T47D (cell line): ENCODE measurements around the gene PFDN4.
"Not testable (repeated sequence)": the region's sequence is repeated elsewhere in the genome, so short reads cannot be mapped to it uniquely, and the experiment has no call there.

Experiments used
- DNase-seq, 2 experiments: peaks; one replicate each; pipeline versions ENCODE4 v3.0.0 to v3.0.0-alpha.2; 2011 to 2012; ENCODE audit warnings: low read depth in 1 of 2, low spot score in 1 of 2
- JUND ChIP-seq: IDR thresholded peaks from 2 replicates; pipeline ENCODE4 v1.6.1; 2012; ENCODE audit warnings: low read depth
- in situ Hi-C: cut with HindIII; loops from 2 replicates; pipeline ENCODE4 v1.10.0; 2016; ENCODE audit warnings: low sequenced_read_pairs, low pct_unique_long_range_greater_than_20kb

PFDN4 gene

DNA sequence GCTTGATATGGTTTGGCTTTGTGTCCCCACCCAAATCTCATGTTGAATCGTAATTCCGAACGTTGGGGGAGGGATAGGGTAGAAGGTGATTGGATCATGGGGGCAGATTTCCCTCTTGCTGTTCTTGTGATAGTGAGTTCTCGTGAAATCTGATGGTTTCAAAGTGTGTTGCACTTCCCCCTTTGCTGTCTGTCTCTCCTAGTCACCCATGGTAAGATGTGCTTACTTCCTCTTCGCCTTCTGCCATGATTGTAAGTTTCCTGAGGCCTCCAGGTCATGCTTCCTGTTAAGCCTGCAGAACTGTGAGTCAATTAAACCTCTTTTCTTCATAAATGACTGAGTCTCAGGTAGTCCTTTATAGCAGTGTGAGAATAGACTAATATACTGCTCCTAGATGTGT lies 19.9 kb downstream of the PFDN4 start:
- no peak for DNase-seq
- in situ Hi-C loops: no loop called here

DNA sequence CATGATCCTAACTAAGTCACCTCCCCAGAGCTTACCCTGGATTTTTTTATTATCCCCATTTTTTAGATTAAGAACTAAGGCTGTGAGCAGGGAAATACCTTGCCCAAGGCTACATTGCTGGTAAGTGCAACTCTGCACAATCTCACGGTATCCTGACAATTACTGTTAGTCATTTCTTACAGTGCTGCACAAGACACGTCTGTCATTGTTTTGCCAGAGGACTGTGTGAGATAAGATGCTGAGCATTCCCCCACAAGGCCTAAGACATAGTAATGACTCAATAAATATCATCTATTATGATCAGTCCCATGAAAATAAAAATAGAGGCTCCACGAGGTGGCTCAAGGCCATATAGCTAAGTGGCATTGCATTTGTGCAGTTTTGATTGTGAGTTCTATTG lies 21.0 kb downstream of the PFDN4 start:
- no peak for TF ChIP-seq JUND
- in situ Hi-C loops: no loop called here
- no peak for DNase-seq

More for the DNA sequence above, 19.9 kb downstream of the PFDN4 start:
- TF ChIP-seq JUND: no peak

DNA sequence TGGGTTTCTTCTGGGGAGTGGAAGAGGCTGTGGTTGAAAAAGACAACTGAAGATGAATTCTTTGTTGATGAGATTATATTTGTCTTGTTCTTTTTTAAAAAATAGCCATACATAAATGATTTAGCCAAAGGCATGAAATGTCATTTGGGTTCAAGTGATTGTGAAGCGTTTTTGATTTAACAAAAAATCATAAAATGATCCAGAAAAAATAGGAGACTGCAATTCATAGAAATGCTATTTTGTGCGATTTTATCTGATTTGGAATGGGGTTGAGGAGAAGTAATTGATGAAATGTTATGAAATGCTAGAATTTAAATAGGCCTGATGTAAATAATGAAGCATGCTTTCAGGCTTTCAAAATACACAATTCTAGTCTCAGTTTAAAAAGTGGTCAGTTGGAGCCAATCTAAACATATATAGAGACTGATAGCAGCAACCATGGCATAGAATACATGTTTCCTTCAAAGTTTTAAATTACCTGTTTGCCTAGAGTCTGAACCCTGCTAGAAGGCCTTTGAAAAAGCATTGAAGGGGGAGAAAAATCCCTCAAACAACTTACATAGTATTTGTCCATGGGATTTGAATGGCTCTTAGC lies 21.8 kb downstream of the PFDN4 start:
- in situ Hi-C loops: no loop called here
- no peak for DNase-seq
- no peak for TF ChIP-seq JUND

DNA sequence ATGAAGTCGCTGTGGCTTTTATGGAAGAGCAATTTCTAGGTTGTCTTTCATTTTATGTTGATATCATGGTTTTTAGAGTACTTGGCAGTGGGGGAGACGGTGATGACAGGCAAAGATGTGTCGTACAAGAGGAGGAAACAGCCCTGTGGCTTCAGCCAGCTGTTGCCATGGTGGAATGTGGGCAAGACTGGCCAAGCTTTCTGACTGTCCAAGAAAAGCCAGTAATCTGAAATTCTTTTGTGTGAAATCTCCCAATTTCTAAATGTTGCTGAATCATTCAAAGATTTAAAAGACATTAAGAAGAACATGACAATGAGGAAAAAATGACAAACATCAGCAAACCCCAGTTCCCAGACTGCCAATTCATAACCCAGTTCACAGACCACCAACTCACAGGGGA lies 23.1 kb downstream of the PFDN4 start:
- TF ChIP-seq JUND: no peak
- in situ Hi-C loops: no loop called here
- no peak for DNase-seq

DNA sequence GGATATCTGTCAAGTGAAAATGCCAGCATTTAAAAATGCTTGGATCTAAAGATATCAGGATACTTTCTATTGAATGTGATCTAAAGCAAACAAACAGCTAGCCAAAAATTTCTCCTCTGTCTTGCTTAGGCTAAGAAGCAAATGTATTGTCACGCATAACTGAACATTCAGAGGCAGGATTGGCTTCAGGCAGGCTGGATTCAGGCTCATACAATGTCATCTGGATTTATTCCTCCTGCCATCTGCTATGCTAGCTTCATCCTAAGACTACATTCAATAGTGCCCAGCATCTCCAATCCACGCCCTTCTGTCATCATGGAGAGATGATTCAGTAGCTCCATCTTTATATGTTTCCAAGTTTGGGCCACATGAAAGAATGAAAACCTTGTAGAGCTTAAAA lies 27.1 kb downstream of the PFDN4 start:
- DNase-seq: no peak
- in situ Hi-C loops: no loop called here
- no peak for TF ChIP-seq JUND

DNA sequence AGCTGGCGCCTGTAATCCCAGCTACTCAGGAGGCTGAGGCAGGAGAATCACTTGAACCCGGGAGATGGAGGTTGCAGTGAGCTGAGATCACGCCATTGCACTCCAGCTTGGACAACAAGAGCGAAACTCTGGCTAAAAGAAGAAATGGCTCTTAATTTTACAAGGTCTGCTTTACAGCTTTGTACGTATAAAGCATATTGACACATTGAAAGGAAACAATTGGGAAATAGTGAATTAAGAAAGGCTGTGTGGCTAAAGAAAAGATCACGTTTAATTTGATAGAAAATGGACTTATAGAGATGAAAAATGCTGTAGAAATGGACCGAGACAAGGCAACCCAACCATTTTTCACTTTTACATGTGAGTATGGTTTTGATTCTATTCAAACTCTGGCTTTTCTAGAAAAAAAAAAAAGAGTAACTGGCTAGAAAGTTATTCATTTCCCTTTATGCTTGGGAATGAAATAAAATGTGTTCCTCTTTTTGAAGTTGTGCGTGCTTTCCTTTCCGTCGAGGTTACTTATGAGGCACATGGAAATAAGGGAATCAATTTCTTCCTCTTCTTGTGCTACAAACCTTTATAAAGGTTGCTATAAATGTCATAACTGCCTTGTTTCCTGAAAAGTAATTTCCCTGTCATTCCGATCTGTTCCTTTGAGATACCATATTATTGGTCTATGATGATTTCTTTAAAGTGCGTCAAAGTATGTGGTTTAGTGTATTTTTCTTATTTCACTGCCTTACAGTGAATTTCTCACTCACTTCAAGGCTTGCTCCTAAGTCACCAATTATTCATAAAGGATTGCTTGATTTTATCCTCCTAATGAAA lies 29.4 kb downstream of the PFDN4 start:
- no peak for DNase-seq
- no peak for TF ChIP-seq JUND
- in situ Hi-C loops: no loop called here

DNA sequence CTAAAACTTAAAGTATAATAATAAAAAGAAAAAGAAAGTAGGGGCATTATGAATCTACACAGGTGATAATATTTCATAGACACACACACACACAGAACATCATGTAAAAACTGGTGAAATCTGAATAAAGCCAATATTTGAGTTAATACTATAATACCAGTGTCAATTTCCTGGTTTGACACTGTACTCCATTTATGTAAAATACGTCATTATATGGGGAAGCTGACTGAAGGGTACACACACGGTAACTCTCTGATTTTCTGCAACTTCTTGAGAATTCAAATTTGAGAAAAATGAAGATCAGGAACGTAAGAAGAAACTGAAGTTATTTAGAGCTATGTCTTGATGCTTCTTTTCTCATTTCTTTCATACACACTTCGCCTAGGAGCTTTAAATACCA lies 36.2 kb downstream of the PFDN4 start:
- no peak for DNase-seq
- in situ Hi-C loops: no loop called here
- no peak for TF ChIP-seq JUND

DNA sequence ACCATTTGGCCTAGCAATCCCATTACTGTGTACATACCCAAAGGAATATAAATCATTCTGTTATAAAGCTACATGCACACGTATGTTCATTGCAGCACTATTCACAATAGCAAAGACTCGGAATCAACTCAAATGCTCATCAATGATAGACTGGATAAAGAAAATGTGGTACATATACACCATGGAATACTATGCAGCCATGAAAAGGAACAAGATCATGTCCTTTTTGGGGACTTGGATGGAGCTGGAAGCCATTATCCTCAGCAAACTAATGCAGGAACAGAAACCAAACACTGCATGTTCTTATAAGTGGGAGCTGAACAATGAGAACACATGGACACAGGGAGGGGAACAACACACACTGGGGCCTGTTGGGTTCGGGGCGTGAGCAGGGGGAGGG lies 40.8 kb downstream of the PFDN4 start:
- DNase-seq, in situ Hi-C loops: not testable (repeated sequence)

DNA sequence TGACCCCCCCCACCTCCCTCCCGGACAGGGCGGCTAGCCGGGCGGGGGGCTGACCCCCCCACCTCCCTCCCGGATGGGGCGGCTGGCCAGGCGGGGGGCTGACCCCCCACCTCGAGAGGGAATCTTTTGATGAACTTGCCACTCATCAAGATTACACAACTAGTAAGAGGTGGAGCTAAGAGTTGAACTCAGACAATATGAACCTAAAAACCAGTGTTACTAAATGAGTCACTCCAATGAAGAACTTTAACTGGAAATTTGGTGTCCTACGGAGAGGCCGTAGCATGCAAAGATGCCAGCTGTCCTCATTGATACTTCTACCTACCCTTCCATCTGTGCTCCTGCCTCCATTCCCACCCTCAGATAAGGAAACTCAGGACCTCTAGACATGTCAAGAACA lies 42.8 kb downstream of the PFDN4 start:
- TF ChIP-seq JUND: no peak
- DNase-seq: no peak
- in situ Hi-C loops: no loop called here

DNA sequence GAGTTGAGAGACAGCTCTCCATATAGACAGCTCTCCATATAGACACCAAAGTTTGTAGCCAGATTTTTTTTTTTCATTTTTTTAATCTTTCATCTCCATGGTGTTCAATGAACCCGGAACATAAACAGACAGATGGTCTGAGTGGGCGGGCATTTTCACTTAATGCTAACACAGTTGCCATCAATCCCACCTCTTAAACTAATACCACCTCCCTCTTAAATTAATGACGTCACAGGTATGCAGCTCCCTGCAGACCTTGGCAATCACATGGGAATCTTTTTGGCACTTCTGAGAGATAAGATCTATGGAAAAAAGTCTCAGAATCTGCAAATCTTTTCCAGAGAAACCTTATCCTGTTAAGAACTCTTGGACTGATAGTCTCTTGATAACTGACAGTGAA lies 43.2 kb downstream of the PFDN4 start:
- in situ Hi-C loops: no loop called here
- TF ChIP-seq JUND: no peak
- peak in 1 of 2 experiments; percentile 14 for DNase-seq

DNA sequence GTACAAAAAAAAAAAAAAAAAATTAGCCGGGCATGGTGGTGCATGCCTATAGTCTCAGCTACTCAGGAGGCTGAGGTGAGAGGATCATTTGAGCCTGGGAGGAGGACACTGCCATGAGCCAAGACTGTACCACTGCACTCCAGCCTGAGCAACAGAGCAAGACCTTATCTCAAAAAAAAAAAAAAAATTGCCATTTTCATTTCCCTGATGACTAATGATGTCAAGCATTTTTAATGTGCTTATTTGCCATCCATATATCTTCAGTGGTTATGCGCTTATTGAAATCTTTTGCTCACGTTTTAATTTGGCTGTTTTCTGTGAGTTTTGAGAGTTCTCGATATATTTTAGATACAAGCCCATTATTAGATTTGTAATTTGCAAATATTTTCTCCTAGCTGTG lies 46.7 kb downstream of the PFDN4 start:
- DNase-seq: no peak
- in situ Hi-C loops: no loop called here
- TF ChIP-seq JUND: no peak

DNA sequence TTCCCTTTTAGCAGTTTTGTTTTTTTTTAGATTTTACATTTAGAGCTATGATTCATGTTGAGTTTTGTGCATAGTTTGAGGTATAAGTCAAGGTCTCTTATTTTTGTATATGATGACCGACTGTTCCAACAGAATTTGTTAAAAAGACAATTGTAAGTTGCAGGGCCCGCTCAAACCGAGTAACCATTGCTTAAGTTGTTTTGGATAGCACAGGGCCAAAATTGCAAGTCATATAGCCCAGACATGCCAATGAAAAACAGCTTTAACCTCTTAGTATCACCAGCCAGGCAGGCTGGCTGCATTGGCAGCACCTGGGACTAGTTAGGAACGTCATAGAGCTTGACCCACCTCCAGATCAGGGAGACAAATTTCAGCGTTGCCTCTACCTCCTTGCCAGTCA lies 47.3 kb downstream of the PFDN4 start:
- in situ Hi-C loops: no loop called here
- TF ChIP-seq JUND: no peak
- no peak for DNase-seq

DNA sequence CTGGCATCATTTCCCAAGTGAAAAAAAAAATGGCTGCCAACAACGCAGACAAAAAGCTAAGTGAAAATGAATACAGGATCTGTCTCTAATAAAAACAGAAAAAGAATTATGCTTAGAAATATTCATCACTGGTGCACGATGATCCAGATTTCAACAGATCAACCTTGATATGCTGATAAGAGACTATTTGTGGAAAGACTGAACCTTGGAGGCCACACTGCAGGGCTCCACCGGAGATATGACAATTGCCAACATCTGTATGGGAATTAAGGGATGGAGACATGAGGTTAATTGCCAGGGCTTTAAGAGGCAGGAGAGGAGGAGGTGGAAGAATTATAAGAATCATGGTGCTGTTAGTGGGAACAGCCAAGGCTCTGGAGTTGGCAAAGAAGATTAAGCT lies 48.3 kb downstream of the PFDN4 start:
- DNase-seq: no peak
- in situ Hi-C loops: no loop called here
- TF ChIP-seq JUND: no peak
